Endodermal cell (in vitro differentiated cells): ENCODE results near the gene IFTAP. TPM values are rescaled to one million over a fixed set of nuclear protein-coding genes. Genes with fewer than 3 reads are reported as not detected.

Experiments used
- DNase-seq: peaks from one replicate; pipeline ENCODE4 v3.0.0-alpha.2; 2017
- H3K27ac ChIP-seq: 2 replicates; pipeline ENCODE4 v1.5.1; 2013; ENCODE audit warnings: mild to moderate bottlenecking, low read depth, low read length, moderate library complexity
- H3K27me3 ChIP-seq: 2 replicates; pipeline ENCODE4 v1.6.1; 2013; ENCODE audit warnings: mild to moderate bottlenecking, low read length, moderate library complexity; ENCODE audit not compliant: insufficient read depth, control insufficient read depth, poor library complexity, severe bottlenecking
- H3K36me3 ChIP-seq: 2 replicates; pipeline ENCODE4 v1.7.0; 2013; ENCODE audit warnings: mild to moderate bottlenecking, low read length, moderate library complexity; ENCODE audit not compliant: control insufficient read depth, insufficient read depth
- H3K4me1 ChIP-seq: one replicate; pipeline ENCODE4 v1.7.0; 2013; ENCODE audit warnings: low read length; ENCODE audit not compliant: control insufficient read depth, insufficient read depth
- H3K4me3 ChIP-seq: 2 replicates; pipeline ENCODE4 v1.5.1; 2013; ENCODE audit warnings: mild to moderate bottlenecking, low read length, moderate library complexity
- H3K9ac ChIP-seq: 2 replicates; pipeline ENCODE4 v1.6.1; 2013; ENCODE audit warnings: mild to moderate bottlenecking, low read length, moderate library complexity; ENCODE audit not compliant: poor library complexity, severe bottlenecking; ENCODE audit errors: extremely low read depth
- H3K9me3 ChIP-seq: 2 replicates; pipeline ENCODE4 v1.6.1; 2013; ENCODE audit warnings: mild to moderate bottlenecking, low read length, moderate library complexity; ENCODE audit not compliant: control insufficient read depth
- H3K27ac Mint-ChIP-seq: 2 replicates; pipeline ENCODE4 v1.8.0; 2020; ENCODE audit warnings: mixed read lengths
- H3K27me3 Mint-ChIP-seq: 2 replicates; pipeline ENCODE4 v1.8.0; 2021; ENCODE audit warnings: mild to moderate bottlenecking, mixed read lengths; ENCODE audit not compliant: insufficient read depth
- H3K36me3 Mint-ChIP-seq: 2 replicates; pipeline ENCODE4 v1.8.0; 2020; ENCODE audit warnings: low read depth, mixed read lengths
- H3K4me1 Mint-ChIP-seq: 2 replicates; pipeline ENCODE4 v1.8.0; 2020; ENCODE audit warnings: mixed read lengths
- H3K4me3 Mint-ChIP-seq: 2 replicates; pipeline ENCODE4 v1.8.0; 2020; ENCODE audit warnings: mild to moderate bottlenecking, moderate library complexity, mixed read lengths
- H3K9me3 Mint-ChIP-seq: 2 replicates; pipeline ENCODE4 v1.8.0; 2020; ENCODE audit warnings: mild to moderate bottlenecking, mixed read lengths
- WGBS, 2 experiments: methylation state at CpG; one replicate each; pipeline versions ENCODE4 v1.1.5 to v1.1.7; 2013; ENCODE audit warnings: missing lambda C conversion rate in 2 of 2, mixed read lengths in 1 of 2; ENCODE audit not compliant: insufficient coverage in 1 of 2, insufficient read length in 1 of 2; 5-methylcytosine and 5-hydroxymethylcytosine counted together
- total RNA-seq, 2 donors: library from RNA; stranded (reverse); fragmentation: NEBNext Ultra II Directional in 1 of 2; extraction: Animal tissue kit (Norgen Biotek cat#: 25700) in 1 of 2; gene quantifications; 2 replicates in 1 of 2; 3 replicates in 1 of 2; pipeline ENCODE4 v1.2.1, GENCODE V29; 2021
- TF ChIP-seq, protein P1 (sequence below): fragments of 200-600 bp; sonication (generic); conservative IDR thresholded peaks from 2 replicates; pipeline ENCODE4 v1.5.0; 2021; ENCODE audit warnings: antibody characterized with exemption, mild to moderate bottlenecking

Gene IFTAP
- total RNA-seq, 2 donors from 2014 or later = 23.9 to 38.6 TPM

DNA sequence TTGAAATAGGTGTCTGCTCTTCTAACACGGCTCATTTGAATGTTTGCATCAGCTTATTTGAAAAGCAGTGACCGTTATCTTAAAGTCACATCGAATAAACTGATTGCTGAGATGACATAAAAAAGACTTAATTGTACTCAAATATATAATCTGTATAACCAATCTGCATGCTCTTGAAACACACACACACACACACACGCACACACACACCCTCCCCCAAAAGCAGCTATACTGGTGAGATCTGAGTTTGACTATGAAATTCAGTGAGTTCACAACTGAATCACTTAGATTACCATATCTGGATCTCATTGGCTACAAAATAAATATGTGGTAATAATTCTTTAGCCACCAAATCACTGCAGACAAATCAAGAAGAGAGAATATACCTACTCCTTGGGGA is 3.8 kb upstream of the IFTAP start:
- H3K27ac ChIP-seq = no peak overlapping the region
- no peak overlapping the region for H3K4me3 ChIP-seq
- H3K36me3 ChIP-seq = no peaks in the 10 kb centered on the region
- Mint-ChIP-seq H3K36me3 (no peaks in the 10 kb centered on the region), H3K9me3 (no peaks in the 10 kb centered on the region), H3K4me3 (no peak overlapping the region), H3K4me1 (peaks cover 4% of the 10 kb centered on the region), H3K27me3 (peaks cover 61% of the 10 kb centered on the region), H3K27ac (no peak overlapping the region)
- no peak overlapping the region for H3K9ac ChIP-seq
- H3K4me1 ChIP-seq = peaks cover 4% of the 10 kb centered on the region
- no peak for DNase-seq
- WGBS, 2 experiments = 50 to 81% methylated on average over 1 to 4 of the region's 4 CpGs
- peaks cover 76% of the 10 kb centered on the region for H3K27me3 ChIP-seq
- TF ChIP-seq, protein P1, sequence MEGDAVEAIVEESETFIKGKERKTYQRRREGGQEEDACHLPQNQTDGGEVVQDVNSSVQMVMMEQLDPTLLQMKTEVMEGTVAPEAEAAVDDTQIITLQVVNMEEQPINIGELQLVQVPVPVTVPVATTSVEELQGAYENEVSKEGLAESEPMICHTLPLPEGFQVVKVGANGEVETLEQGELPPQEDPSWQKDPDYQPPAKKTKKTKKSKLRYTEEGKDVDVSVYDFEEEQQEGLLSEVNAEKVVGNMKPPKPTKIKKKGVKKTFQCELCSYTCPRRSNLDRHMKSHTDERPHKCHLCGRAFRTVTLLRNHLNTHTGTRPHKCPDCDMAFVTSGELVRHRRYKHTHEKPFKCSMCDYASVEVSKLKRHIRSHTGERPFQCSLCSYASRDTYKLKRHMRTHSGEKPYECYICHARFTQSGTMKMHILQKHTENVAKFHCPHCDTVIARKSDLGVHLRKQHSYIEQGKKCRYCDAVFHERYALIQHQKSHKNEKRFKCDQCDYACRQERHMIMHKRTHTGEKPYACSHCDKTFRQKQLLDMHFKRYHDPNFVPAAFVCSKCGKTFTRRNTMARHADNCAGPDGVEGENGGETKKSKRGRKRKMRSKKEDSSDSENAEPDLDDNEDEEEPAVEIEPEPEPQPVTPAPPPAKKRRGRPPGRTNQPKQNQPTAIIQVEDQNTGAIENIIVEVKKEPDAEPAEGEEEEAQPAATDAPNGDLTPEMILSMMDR = no peak
- no peaks in the 10 kb centered on the region for H3K9me3 ChIP-seq

DNA sequence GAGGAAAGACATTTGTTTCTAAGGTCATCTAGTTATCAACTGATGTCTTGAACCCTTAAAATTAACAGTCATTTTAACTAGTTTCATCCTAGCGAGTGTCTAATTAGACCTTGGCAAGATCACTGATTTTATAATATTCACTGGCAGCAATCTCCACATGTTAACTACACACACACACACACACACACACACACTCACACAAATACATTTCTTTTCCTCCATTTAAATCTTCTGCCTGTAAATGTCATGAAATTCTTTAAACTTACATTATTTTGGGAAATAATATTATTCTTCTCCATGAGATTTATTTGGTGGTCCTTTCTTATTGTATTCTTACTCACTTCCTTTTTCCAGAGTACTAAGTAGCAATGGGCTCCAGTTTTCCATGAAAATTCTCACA is 2.9 kb upstream of the IFTAP start:
- TF ChIP-seq, protein P1 = no peak
- Histone ChIP-seq H3K27ac (no peak overlapping the region), H3K4me3 (no peak overlapping the region), H3K36me3 (no peaks in the 10 kb centered on the region), H3K27me3 (peaks cover 68% of the 10 kb centered on the region), H3K9ac (no peak overlapping the region), H3K9me3 (no peaks in the 10 kb centered on the region), H3K4me1 (peaks cover 4% of the 10 kb centered on the region)
- no peaks in the 10 kb centered on the region for H3K9me3 Mint-ChIP-seq
- no peak overlapping the region for H3K4me3 Mint-ChIP-seq
- no peak for DNase-seq
- H3K36me3 Mint-ChIP-seq = no peaks in the 10 kb centered on the region
- H3K27me3 Mint-ChIP-seq = peaks cover 59% of the 10 kb centered on the region
- H3K27ac Mint-ChIP-seq = no peak overlapping the region
- 47 to 80% methylated on average over 1 of the region's 1 CpG for WGBS, 2 experiments
- H3K4me1 Mint-ChIP-seq = peaks cover 4% of the 10 kb centered on the region

DNA sequence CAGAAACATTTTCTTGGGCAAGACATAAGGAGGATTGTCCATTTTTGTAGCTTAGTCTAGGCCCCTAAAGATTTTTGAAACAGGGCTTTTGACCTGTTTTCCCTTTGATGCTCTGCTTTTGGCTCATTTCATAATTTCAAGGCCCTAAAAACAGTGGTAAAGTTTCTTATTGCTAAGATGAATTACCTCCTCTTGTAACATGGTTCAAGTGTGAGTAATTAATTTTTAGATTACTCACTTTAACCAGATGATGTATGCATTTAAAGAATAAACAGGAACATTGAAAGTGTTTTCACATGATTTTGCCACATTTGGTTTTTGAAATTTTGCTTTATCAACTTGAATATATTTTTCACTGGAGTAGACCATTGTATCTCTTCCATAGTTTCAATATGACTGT is 2.6 kb downstream of the IFTAP start:
- Mint-ChIP-seq H3K27me3 (peaks cover 12% of the 10 kb centered on the region), H3K4me1 (peaks cover 4% of the 10 kb centered on the region), H3K36me3 (no peaks in the 10 kb centered on the region), H3K27ac (no peak overlapping the region), H3K9me3 (no peaks in the 10 kb centered on the region), H3K4me3 (no peak overlapping the region)
- Histone ChIP-seq H3K4me3 (no peak overlapping the region), H3K9ac (no peak overlapping the region), H3K27me3 (peaks cover 14% of the 10 kb centered on the region), H3K4me1 (peaks cover 4% of the 10 kb centered on the region), H3K9me3 (no peaks in the 10 kb centered on the region), H3K36me3 (no peaks in the 10 kb centered on the region), H3K27ac (no peak overlapping the region)
- TF ChIP-seq, protein P1 = no peak
- no peak for DNase-seq
